Measurements from ENCODE around the gene PLCB2.

GRCh38 chr15:40272485-40273056 is 35.2 kb downstream of the PLCB2 start:
- no peak for TF ChIP-seq EZH2 (IDR thresholded peaks at IDR 0.05; ENCODE audit: low read depth)
- TF ChIP-seq, protein P1, sequence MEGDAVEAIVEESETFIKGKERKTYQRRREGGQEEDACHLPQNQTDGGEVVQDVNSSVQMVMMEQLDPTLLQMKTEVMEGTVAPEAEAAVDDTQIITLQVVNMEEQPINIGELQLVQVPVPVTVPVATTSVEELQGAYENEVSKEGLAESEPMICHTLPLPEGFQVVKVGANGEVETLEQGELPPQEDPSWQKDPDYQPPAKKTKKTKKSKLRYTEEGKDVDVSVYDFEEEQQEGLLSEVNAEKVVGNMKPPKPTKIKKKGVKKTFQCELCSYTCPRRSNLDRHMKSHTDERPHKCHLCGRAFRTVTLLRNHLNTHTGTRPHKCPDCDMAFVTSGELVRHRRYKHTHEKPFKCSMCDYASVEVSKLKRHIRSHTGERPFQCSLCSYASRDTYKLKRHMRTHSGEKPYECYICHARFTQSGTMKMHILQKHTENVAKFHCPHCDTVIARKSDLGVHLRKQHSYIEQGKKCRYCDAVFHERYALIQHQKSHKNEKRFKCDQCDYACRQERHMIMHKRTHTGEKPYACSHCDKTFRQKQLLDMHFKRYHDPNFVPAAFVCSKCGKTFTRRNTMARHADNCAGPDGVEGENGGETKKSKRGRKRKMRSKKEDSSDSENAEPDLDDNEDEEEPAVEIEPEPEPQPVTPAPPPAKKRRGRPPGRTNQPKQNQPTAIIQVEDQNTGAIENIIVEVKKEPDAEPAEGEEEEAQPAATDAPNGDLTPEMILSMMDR (conservative IDR thresholded peaks at IDR 0.05) = peak; percentile 29; the same call in 1 of the 2 replicates
